Measurements from ENCODE around the gene USP13. TPM values are rescaled to one million over a fixed set of nuclear protein-coding genes. Genes with fewer than 3 reads are reported as not detected.

The USP13 gene
- 10 to 100 TPM; 28.3 to 61.1 (median 46.6) TPM for total RNA-seq
- 10 to 100 TPM in 1 of 3 donors, 1 to 10 TPM in 2; 6.9 to 28.4 (median 9.3) TPM for polyA plus RNA-seq
- long read RNA-seq, donor 1, full-length matches to known transcripts, result 3 of 3 reads
- long read RNA-seq, donor 1, partial matches to known transcripts, result 0 of 3 reads
- long read RNA-seq, donor 1, other reads (novel, unspliced or antisense), result 0 of 3 reads
- long read RNA-seq, donor 2, full-length matches to known transcripts, result 2 of 14 reads
- long read RNA-seq, donor 2, partial matches to known transcripts, result 12 of 14 reads
- long read RNA-seq, donor 2, other reads (novel, unspliced or antisense), result 0 of 14 reads
- long read RNA-seq, donor 3, result 0 reads
- long read RNA-seq, donor 4, full-length matches to known transcripts, result 16 of 30 reads
- long read RNA-seq, donor 4, partial matches to known transcripts, result 7 of 30 reads
- long read RNA-seq, donor 4, other reads (novel, unspliced or antisense), result 7 of 30 reads
- long read RNA-seq, donor 5, full-length matches to known transcripts, result 31 of 66 reads
- long read RNA-seq, donor 5, partial matches to known transcripts, result 12 of 66 reads
- long read RNA-seq, donor 5, other reads (novel, unspliced or antisense), result 23 of 66 reads
- long read RNA-seq, donor 6, full-length matches to known transcripts, result 6 of 12 reads
- long read RNA-seq, donor 6, partial matches to known transcripts, result 4 of 12 reads
- long read RNA-seq, donor 6, other reads (novel, unspliced or antisense), result 2 of 12 reads
- long read RNA-seq, donor 7, full-length matches to known transcripts, result 1 of 1 reads
- long read RNA-seq, donor 7, partial matches to known transcripts, result 0 of 1 reads
- long read RNA-seq, donor 7, other reads (novel, unspliced or antisense), result 0 of 1 reads
- long read RNA-seq, donor 8, full-length matches to known transcripts, result 6 of 56 reads
- long read RNA-seq, donor 8, partial matches to known transcripts, result 50 of 56 reads
- long read RNA-seq, donor 8, other reads (novel, unspliced or antisense), result 0 of 56 reads
- long read RNA-seq, donor 9, full-length matches to known transcripts, result 2 of 2 reads
- long read RNA-seq, donor 9, partial matches to known transcripts, result 0 of 2 reads
- long read RNA-seq, donor 9, other reads (novel, unspliced or antisense), result 0 of 2 reads
- long read RNA-seq, donor 10, result 0 reads

GRCh38 chr3:179652447-179653095 is at the start of gene USP13:
Gene USP13 (plus strand): TSS chr3:179653040. CDS start chr3:179653226, 186 bp downstream.
- no peaks in the 10 kb centered on the region for H3K27me3 ChIP-seq
- H3K27ac ChIP-seq, result peak within 1 kb of the TSS; percentile 74 to 98 (median 95)
- intact Hi-C loops (cut with DNase I), result loop anchor here in 1 of 2 donors (10.0 kb wide), 2 partner anchors 52 to 92 kb away; no protein-coding TSS in a partner anchor
- H3K4me1 ChIP-seq (replicated peaks in 1 of 2), result peaks cover 5 to 24% of the 10 kb centered on the region in 2 donors
- no peaks in the 10 kb centered on the region for H3K9me3 ChIP-seq (replicated peaks in 1 of 3)
- 0 to 1% (median 0%) methylated on average over 14 to 56 of the region's 56 CpGs for whole genome bisulfite sequencing, 4 donors
- TF ChIP-seq CTCF (IDR thresholded peaks at IDR 0.05), result peak in 4 of 6 experiments; percentile 17 to 50 (median 34)
- peak; percentile 25 to 76 for TF ChIP-seq POLR2A (IDR thresholded peaks at IDR 0.05)
- peak within 1 kb of the TSS; percentile 50 to 92 (median 80) for H3K4me3 ChIP-seq
- no peaks in the 10 kb centered on the region for H3K36me3 ChIP-seq (replicated peaks in 1 of 2)
- DNase-seq, result peak; percentile 73 to 85 (median 75)

GRCh38 chr3:179603321-179603720 is 49.5 kb upstream of the USP13 start:
- WGBS, 4 donors, result 67 to 80% (median 74%) methylated on average over 4 of the region's 4 CpGs
- H3K27ac ChIP-seq, result no peak overlapping the region
- intact Hi-C loops (cut with DNase I), result no loop called here
- H3K9me3 ChIP-seq (replicated peaks in 1 of 3), result no peaks in the 10 kb centered on the region
- no peaks in the 10 kb centered on the region for H3K27me3 ChIP-seq
- H3K36me3 ChIP-seq (replicated peaks in 1 of 2), result peaks cover 0 to 40% of the 10 kb centered on the region in 2 donors
- peaks cover 0 to 30% of the 10 kb centered on the region in 2 donors for H3K4me1 ChIP-seq (replicated peaks in 1 of 2)
- TF ChIP-seq CTCF (IDR thresholded peaks at IDR 0.05) (no peak), POLR2A (IDR thresholded peaks at IDR 0.05) (no peak)
- no peak for DNase-seq
- H3K4me3 ChIP-seq, result peak overlapping the region in 1 of 4 donors; percentile 79

- Histone ChIP-seq H3K27me3 (no peaks in the 10 kb centered on the region), H3K27ac (peak overlapping the region in 4 of 5 donors; percentile 74 to 97 (median 88)), H3K9me3 (replicated peaks in 1 of 3) (no peaks in the 10 kb centered on the region), H3K36me3 (replicated peaks in 1 of 2) (peaks cover 0 to 35% of the 10 kb centered on the region in 2 donors), H3K4me1 (replicated peaks in 1 of 2) (peaks cover 0 to 34% of the 10 kb centered on the region in 2 donors), H3K4me3 (peak overlapping the region in 2 of 4 donors; percentile 73 to 79)
- intact Hi-C loops (cut with DNase I), result no loop called here
- WGBS, 4 donors, result 0 to 5% (median 2%) methylated on average over 3 of the region's 3 CpGs
- no peak for DNase-seq
- no peak for TF ChIP-seq CTCF (IDR thresholded peaks at IDR 0.05)
- no peak for TF ChIP-seq POLR2A (IDR thresholded peaks at IDR 0.05)
Observed at GRCh38 chr3:179603831-179604230, 49.0 kb upstream of the USP13 start.

Measured in adrenal gland (tissue), 19 donors.